Spleen (tissue), 11 donors: ENCODE data around the gene SASS6. TPM values are rescaled to one million over a fixed set of nuclear protein-coding genes. Genes with fewer than 3 reads are reported as not detected.

Experiments
- DNase-seq: peaks from one replicate; pipeline ENCODE4 v3.0.0-alpha.2; 2020
- H3K27ac ChIP-seq, 8 donors: fragments of 200-600 bp; sonication (generic) in 7 of 8; 1 replicate in 4 of 8; 2 replicates in 4 of 8; pipeline versions ENCODE4 v1.5.0 to v1.8.0; 2016 to 2021; ENCODE audit warnings: inconsistent platforms in 4 of 8, mild to moderate bottlenecking in 4 of 8, moderate library complexity in 1 of 8
- H3K27me3 ChIP-seq, 7 donors: fragments of 200-600 bp; sonication (generic) in 6 of 7; replicated peaks in 1 of 7; 1 replicate in 4 of 7; 2 replicates in 3 of 7; pipeline versions ENCODE4 v1.5.0 to v1.8.0; 2016 to 2021; ENCODE audit warnings: inconsistent platforms in 3 of 7, mild to moderate bottlenecking in 1 of 7
- H3K36me3 ChIP-seq, 6 donors: fragments of 200-600 bp; sonication (generic) in 5 of 6; 1 replicate in 4 of 6; 2 replicates in 2 of 6; pipeline versions ENCODE4 v1.5.0 to v1.8.0; 2016 to 2021; ENCODE audit warnings: inconsistent platforms in 2 of 6
- H3K4me1 ChIP-seq, 6 donors: fragments of 200-600 bp; sonication (generic) in 5 of 6; 1 replicate in 3 of 6; 2 replicates in 3 of 6; pipeline versions ENCODE4 v1.5.0 to v1.8.0; 2016 to 2021; ENCODE audit warnings: inconsistent platforms in 3 of 6
- H3K4me3 ChIP-seq, 8 donors: fragments of 200-600 bp; sonication (generic) in 7 of 8; 1 replicate in 4 of 8; 2 replicates in 4 of 8; pipeline versions ENCODE4 v1.5.0 to v1.8.0; 2016 to 2021; ENCODE audit warnings: inconsistent platforms in 4 of 8, mild to moderate bottlenecking in 4 of 8, moderate library complexity in 2 of 8
- H3K9me3 ChIP-seq, 8 donors: fragments of 200-600 bp; sonication (generic) in 7 of 8; 1 replicate in 4 of 8; 2 replicates in 4 of 8; pipeline versions ENCODE4 v1.5.0 to v1.8.0; 2016 to 2021; ENCODE audit warnings: inconsistent platforms in 4 of 8
- CTCF ChIP-seq, 11 experiments: fragments of 200-600 bp in 7 of 11; fragments of 450-650 bp in 4 of 11; sonication (generic) in 4 of 11; IDR thresholded peaks in 8 of 11; conservative IDR thresholded peaks in 3 of 11; 1 replicate in 7 of 11; 2 replicates in 4 of 11; pipeline versions ENCODE4 v1.4.0 to v1.8.0; 2016 to 2021; ENCODE audit warnings: antibody characterized with exemption in 11 of 11, inconsistent platforms in 4 of 11, mild to moderate bottlenecking in 1 of 11
- POLR2AphosphoS5 ChIP-seq, 3 donors: sonication (generic); formaldehyde crosslinking; IDR thresholded peaks; one replicate each; pipeline ENCODE4 v1.5.1; 2017; ENCODE audit warnings: antibody characterized with exemption in 3 of 3
- intact Hi-C: fragments of 100-400 bp; cut with DNase I; formaldehyde crosslinking; loops from one replicate; pipeline ENCODE4 v1.15.0; 2023; ENCODE audit warnings: low total_unique reads
- polyA plus RNA-seq, 3 donors: library from polyadenylated mRNA; stranded (reverse); fragments of 200-250 nt; gene quantifications; one replicate each; pipeline ENCODE4 v1.2.1, GENCODE V29; 2013
- small RNA-seq, 4 donors: library from RNA; depleted of rRNA; stranded (forward); fragments of <200 nt; gene quantifications; one replicate each; pipeline ENCODE3, GENCODE V24; 2016
- total RNA-seq, 7 donors: library from RNA; depleted of rRNA in 3 of 7; stranded (reverse); fragments of >200 nt in 3 of 7; fragmentation: NEBNext Ultra II Directional in 4 of 7; extraction: Animal tissue kit (Norgen Biotek cat#: 25700) in 4 of 7; gene quantifications; one replicate each; pipeline versions ENCODE4 v1.1.0 to v1.2.1, GENCODE V29; 2016 to 2021
- donor health status: healthy with polysubstance abuse.
- donor health status: DM: no; HTN: no; CAD: no; lungs with moderate emphysema.
- donor health status: DM: no; HTN: no; CAD: no.
- donor health status: Bipolar disorder and iron deficiency.
- donor health status: healthy.
- donor health status: DM: no; HTN: no; CAD: no.
- donor health status: DM: yes; HTN: yes; CAD: no.

SASS6 gene
- total and polyA plus RNA-seq, 10 donors, result 2.7 to 9.2 (median 4.2) TPM

DNA sequence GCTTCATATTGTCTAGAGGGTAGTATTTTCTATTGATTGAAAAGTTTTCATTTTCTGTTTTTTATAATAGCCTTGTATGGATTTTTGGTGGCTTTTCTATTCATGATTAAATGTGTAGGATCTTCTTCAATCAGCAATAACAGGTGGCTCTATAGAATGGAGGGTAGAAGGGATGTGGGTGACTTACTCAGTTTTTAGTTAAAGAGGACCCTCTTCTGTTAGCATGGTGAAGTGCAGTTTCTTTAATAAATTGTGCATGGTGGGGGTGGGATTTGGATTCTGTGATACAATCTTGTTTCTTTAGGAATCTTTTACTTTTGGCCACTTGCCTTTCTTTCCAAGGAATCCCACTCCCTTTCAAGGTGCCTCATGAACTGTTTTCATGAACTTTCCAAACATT is 98.3 kb downstream of the SASS6 start:
- Histone ChIP-seq H3K4me3 (no peak overlapping the region), H3K9me3 (no peaks in the 10 kb centered on the region), H3K27me3 (no peaks in the 10 kb centered on the region), H3K27ac (no peak overlapping the region), H3K4me1 (peaks cover under 1 to 28% (median 19%) of the 10 kb centered on the region in 6 donors), H3K36me3 (no peaks in the 10 kb centered on the region)
- intact Hi-C loops, result no loop called here
- TF ChIP-seq POLR2AphosphoS5 (IDR thresholded peaks at IDR 0.05), result no peak
- peak in 3 of 11 experiments; percentile 11 to 22 (median 13) for TF ChIP-seq CTCF (IDR thresholded peaks at IDR 0.05 in 8 of 11, conservative IDR thresholded peaks at IDR 0.05 in 3 of 11)
- DNase-seq, result no peak

Small RNA genes lying within 50 kb of the gene (small RNA-seq; reads per million reads assigned to genes)
- gene AC093019.1, result 0 reads per million in 4 donors

Other genes with a start within 250 kb of the SASS6 start
- 10 to 100 TPM; 17.0 to 26.5 (median 25.0) TPM for gene SLC35A3, start 162.9 kb downstream of the SASS6 start, total RNA-seq
- gene SLC35A3, start 162.9 kb downstream of the SASS6 start, polyA plus RNA-seq, result 10 to 100 TPM in 1 of 3 donors, 1 to 10 TPM in 2; 7.2 to 11.5 (median 8.1) TPM
- 10 to 100 TPM; 20.9 to 37.6 (median 27.9) TPM for gene TRMT13, start 233 bp upstream of the SASS6 start, total RNA-seq
- gene TRMT13, start 233 bp upstream of the SASS6 start, polyA plus RNA-seq, result 10 to 100 TPM; 14.0 to 15.0 (median 14.3) TPM
- 1 to 10 TPM in 5 of 7 donors, under 1 TPM in 2; 0.51 to 2.2 (median 1.1) TPM for gene LRRC39, start 45.3 kb upstream of the SASS6 start, total RNA-seq
- gene LRRC39, start 45.3 kb upstream of the SASS6 start, polyA plus RNA-seq, result 1 to 10 TPM in 2 of 3 donors, under 1 TPM in 1; 0.96 to 3.1 (median 1.5) TPM
- 10 to 100 TPM in 3 of 7 donors, 1 to 10 TPM in 4; 5.5 to 13.4 (median 9.9) TPM for gene DBT, start 116.9 kb upstream of the SASS6 start, total RNA-seq
- 1 to 10 TPM; 1.8 to 2.4 (median 2.3) TPM for gene DBT, start 116.9 kb upstream of the SASS6 start, polyA plus RNA-seq
- 10 to 100 TPM; 26.3 to 42.6 (median 33.1) TPM for gene RTCA, start 133.3 kb upstream of the SASS6 start, total RNA-seq
- 10 to 100 TPM; 19.7 to 26.8 (median 25.5) TPM for gene RTCA, start 133.3 kb upstream of the SASS6 start, polyA plus RNA-seq
- gene CDC14A, start 219.6 kb upstream of the SASS6 start, total RNA-seq, result 10 to 100 TPM; 17.4 to 58.5 (median 31.3) TPM
- gene CDC14A, start 219.6 kb upstream of the SASS6 start, polyA plus RNA-seq, result 1 to 10 TPM; 3.8 to 4.5 (median 4.2) TPM